ENCODE data around the gene RPL27A.

Gene RPL27A

DNA sequence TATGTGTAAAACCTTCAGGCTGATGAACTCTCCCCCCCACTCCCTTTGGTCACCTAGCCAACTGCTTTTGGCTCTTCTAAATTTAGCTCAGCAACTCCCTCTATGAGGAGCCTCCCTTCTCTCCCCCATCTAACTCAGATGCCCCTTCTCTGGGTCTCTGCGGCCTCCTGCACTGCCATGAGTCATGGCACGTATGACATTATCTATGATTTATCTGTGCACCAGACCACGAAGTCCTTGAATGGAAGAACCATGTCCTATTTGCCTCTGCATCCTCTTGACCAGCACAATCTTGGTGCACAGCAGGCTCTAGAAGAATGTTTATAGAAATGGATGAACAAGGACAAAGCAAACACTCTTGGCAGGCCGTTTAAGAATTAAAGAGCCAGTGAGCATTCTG is 46.0 kb downstream of the RPL27A start (continued):
- TF ChIP-seq ZNF341 (tag by site-specific recombination; IDR thresholded peaks at IDR 0.05; ENCODE audit: low read depth) (peak; percentile 87), WT1 (tag by site-specific recombination; IDR thresholded peaks at IDR 0.05) (peak; percentile 84), ZNF10 (tag by site-specific recombination; IDR thresholded peaks at IDR 0.05) (no peak)

DNA sequence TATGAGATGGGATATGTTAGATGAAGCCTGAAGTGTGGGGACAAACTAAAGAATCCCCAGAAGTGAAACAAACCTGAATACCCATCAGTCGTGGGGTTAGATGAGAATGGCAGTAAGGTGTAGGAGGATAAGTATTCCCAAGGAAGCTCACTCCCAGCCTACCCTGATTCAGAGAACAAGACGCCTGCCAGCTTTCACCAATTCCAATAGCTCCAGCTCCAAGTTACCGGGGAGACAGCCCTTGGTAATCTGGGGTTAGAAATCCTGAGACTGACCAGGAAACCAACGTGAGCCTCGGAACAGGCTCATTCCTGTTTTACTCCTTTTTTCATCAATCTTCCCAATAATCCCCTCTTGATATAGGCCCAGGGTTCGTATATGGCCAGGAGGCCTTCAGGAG is 46.5 kb downstream of the RPL27A start:
- TF ChIP-seq ZNF341 (tag by site-specific recombination; IDR thresholded peaks at IDR 0.05; ENCODE audit: low read depth) (no peak), BCL11B (tag by site-specific recombination; IDR thresholded peaks at IDR 0.05; ENCODE audit: low read depth) (no peak), SALL2 (tag by site-specific recombination; IDR thresholded peaks at IDR 0.05; ENCODE audit: borderline replicate concordance) (no peak), ZNF157 (tag by site-specific recombination; IDR thresholded peaks at IDR 0.05) (no peak), ZNF19 (tag by site-specific recombination; IDR thresholded peaks at IDR 0.05; ENCODE audit: low read depth) (no peak), ZNF768 (tag by site-specific recombination; IDR thresholded peaks at IDR 0.05) (no peak), ZNF792 (tag by site-specific recombination; IDR thresholded peaks at IDR 0.05) (no peak), KLF8 (tag by site-specific recombination; IDR thresholded peaks at IDR 0.05) (no peak), ZNF692 (tag by site-specific recombination; IDR thresholded peaks at IDR 0.05) (no peak), ZNF112 (tag by site-specific recombination; IDR thresholded peaks at IDR 0.05) (no peak), ZNF48 (tag by site-specific recombination; IDR thresholded peaks at IDR 0.05) (no peak), ZNF571 (tag by site-specific recombination; IDR thresholded peaks at IDR 0.05) (no peak), ZNF175 (tag by site-specific recombination; IDR thresholded peaks at IDR 0.05) (no peak)
- H3K36me3 ChIP-seq (ENCODE audit: control insufficient read depth in 2 of 2, insufficient read depth in 1 of 2, low read length in 2 of 2): peaks cover 0 to 5% of the 10 kb centered on the region in 2 experiments; a peak in 1 of 3 replicates
- ChIA-PET POLR2A (no interaction called here), CTCF (interaction anchor here (0.7 kb wide), 1 partner anchor 230 kb away, joined by 3 read pairs; no protein-coding TSS in a partner anchor)
- H3K4me3 ChIP-seq (ENCODE audit: low read depth, low read length): no peak overlapping the region
- H3K4me1 ChIP-seq (ENCODE audit: control insufficient read depth, insufficient read depth, low read length): peaks cover 13% of the 10 kb centered on the region
- no peaks in the 10 kb centered on the region for H3K9me3 ChIP-seq (ENCODE audit: control insufficient read depth, insufficient read depth, low read depth, low read length)
- no peak overlapping the region for H3K27ac ChIP-seq (ENCODE audit: extremely low read depth, low read depth, low read length)

DNA sequence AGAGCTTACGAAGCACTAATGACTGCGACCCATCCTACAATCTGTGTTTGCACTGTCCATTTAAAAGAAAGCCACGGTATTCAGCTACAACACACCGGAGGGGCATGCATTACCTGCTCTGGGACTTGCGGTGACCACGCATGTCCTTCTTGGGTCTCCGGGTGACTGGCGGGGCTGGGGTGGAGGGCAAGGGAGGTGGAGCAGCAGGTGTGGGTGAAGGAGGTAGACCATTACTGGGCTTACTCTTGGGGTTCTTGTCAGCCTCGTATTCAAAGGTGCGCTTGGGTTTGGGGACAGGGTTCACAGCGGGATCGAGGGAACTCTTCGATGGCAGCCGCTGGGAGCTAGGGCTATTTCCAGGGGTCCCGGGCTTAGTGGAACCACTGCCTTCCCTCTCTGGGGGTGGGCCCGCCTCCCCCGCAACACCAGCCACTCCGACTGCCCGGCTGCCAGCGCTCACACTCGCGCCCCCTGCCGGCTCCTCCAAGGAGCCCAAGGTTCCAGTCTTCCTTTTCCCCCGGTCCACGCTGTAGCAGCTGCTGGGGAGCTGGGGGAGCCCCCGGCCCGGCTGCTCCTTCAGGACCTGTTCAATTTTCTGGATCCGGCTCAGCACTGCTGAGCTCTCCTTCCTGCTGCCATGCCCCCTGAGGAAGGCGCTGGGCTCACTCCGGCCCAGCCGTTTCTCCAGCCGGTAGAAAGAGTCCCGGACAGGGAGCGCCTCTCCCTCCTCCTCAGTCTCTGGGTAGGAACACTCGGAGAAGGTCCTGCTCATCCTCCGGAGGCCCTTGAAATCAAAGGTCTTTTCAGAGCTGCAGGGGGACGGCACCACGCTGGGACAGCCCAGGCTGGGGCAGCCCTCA is 47.5 kb downstream of the RPL27A start:
- Histone ChIP-seq H3K27ac (ENCODE audit: extremely low read depth, low read depth, low read length) (no peak overlapping the region), H3K36me3 (ENCODE audit: control insufficient read depth in 2 of 2, insufficient read depth in 1 of 2, low read length in 2 of 2) (peaks cover 0 to 5% of the 10 kb centered on the region in 2 experiments; a peak in 1 of 3 replicates), H3K4me3 (ENCODE audit: low read depth, low read length) (no peak overlapping the region), H3K4me1 (ENCODE audit: control insufficient read depth, insufficient read depth, low read length) (peaks cover 13% of the 10 kb centered on the region), H3K9me3 (ENCODE audit: control insufficient read depth, insufficient read depth, low read depth, low read length) (no peaks in the 10 kb centered on the region)
- TF ChIP-seq ZNF37A (tag by site-specific recombination; IDR thresholded peaks at IDR 0.05) (no peak), ZNF624 (tag by site-specific recombination; IDR thresholded peaks at IDR 0.05) (no peak), ZNF341 (tag by site-specific recombination; IDR thresholded peaks at IDR 0.05; ENCODE audit: low read depth) (0 out of 2 replicates have a peak, but pooled peaks have one; percentile 11), ZNF24 (tag by site-specific recombination; IDR thresholded peaks at IDR 0.05) (no peak)
- TF ChIP-seq, protein P1, sequence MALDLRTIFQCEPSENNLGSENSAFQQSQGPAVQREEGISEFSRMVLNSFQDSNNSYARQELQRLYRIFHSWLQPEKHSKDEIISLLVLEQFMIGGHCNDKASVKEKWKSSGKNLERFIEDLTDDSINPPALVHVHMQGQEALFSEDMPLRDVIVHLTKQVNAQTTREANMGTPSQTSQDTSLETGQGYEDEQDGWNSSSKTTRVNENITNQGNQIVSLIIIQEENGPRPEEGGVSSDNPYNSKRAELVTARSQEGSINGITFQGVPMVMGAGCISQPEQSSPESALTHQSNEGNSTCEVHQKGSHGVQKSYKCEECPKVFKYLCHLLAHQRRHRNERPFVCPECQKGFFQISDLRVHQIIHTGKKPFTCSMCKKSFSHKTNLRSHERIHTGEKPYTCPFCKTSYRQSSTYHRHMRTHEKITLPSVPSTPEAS (tag by site-specific recombination; IDR thresholded peaks at IDR 0.05): no peak
- TF ChIP-seq, protein P2, sequence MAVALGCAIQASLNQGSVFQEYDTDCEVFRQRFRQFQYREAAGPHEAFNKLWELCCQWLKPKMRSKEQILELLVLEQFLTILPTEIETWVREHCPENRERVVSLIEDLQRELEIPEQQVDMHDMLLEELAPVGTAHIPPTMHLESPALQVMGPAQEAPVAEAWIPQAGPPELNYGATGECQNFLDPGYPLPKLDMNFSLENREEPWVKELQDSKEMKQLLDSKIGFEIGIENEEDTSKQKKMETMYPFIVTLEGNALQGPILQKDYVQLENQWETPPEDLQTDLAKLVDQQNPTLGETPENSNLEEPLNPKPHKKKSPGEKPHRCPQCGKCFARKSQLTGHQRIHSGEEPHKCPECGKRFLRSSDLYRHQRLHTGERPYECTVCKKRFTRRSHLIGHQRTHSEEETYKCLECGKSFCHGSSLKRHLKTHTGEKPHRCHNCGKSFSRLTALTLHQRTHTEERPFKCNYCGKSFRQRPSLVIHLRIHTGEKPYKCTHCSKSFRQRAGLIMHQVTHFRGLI (tag by site-specific recombination; IDR thresholded peaks at IDR 0.05): no peak
- POLR2A ChIA-PET: no interaction called here
- CTCF ChIA-PET: no interaction called here
